Rectal smooth muscle tissue (tissue), 1 donor: ENCODE data around the gene LAMA2.
"Not testable (repeated sequence)": the region's sequence is repeated elsewhere in the genome, so short reads cannot be mapped to it uniquely, and the experiment has no call there.

Experiments used
- H3K27ac ChIP-seq: one replicate; pipeline ENCODE4 v1.7.0; 2013; ENCODE audit warnings: low read depth, low read length, inconsistent platforms
- H3K27me3 ChIP-seq: one replicate; pipeline ENCODE4 v1.7.0; 2013; ENCODE audit warnings: low read length; ENCODE audit not compliant: control insufficient read depth, insufficient read depth
- H3K36me3 ChIP-seq: one replicate; pipeline ENCODE4 v1.7.0; 2013; ENCODE audit warnings: low read length; ENCODE audit not compliant: control insufficient read depth, insufficient read depth
- H3K4me1 ChIP-seq: one replicate; pipeline ENCODE4 v1.7.0; 2013; ENCODE audit warnings: low read length; ENCODE audit not compliant: control insufficient read depth, insufficient read depth
- H3K4me3 ChIP-seq: one replicate; pipeline ENCODE4 v1.7.0; 2013; ENCODE audit warnings: low read length
- H3K9ac ChIP-seq: one replicate; pipeline ENCODE4 v1.7.0; 2013; ENCODE audit warnings: low read length

LAMA2 gene

DNA sequence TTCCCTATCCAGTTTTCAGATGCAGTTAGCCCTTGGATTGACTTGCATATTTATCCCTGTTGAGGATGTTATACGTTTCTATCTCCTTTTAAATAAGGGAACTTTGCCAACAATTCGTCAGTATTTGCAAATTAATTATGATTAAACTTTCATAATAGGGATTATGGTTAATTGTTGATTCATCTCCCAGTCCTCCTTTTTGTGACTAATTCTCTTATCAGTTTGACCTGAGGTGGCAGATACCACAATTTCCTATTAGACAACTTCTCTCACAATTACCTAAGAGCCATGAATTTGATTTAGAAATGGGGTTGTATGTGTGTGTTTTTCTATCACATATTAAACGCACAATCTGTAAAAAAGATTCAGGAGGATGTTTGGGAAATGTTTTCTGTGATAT, 172.9 kb downstream of the LAMA2 start:
- Histone ChIP-seq H3K27me3 (no peaks in the 10 kb centered on the region), H3K9ac (no peak overlapping the region), H3K36me3 (no peaks in the 10 kb centered on the region), H3K4me1 (no peaks in the 10 kb centered on the region), H3K27ac (no peak overlapping the region), H3K4me3 (no peak overlapping the region)

GRCh38 chr6:129059650-129060049, 176.7 kb downstream of the LAMA2 start:
- H3K4me3 ChIP-seq: no peak overlapping the region
- H3K9ac ChIP-seq: no peak overlapping the region
- no peaks in the 10 kb centered on the region for H3K4me1 ChIP-seq
- H3K36me3 ChIP-seq: no peaks in the 10 kb centered on the region
- H3K27me3 ChIP-seq: no peaks in the 10 kb centered on the region
- no peak overlapping the region for H3K27ac ChIP-seq

GRCh38 chr6:129069006-129069405, 186.1 kb downstream of the LAMA2 start:
- no peak overlapping the region for H3K27ac ChIP-seq
- no peak overlapping the region for H3K4me3 ChIP-seq
- no peak overlapping the region for H3K9ac ChIP-seq
- no peaks in the 10 kb centered on the region for H3K27me3 ChIP-seq
- no peaks in the 10 kb centered on the region for H3K4me1 ChIP-seq
- H3K36me3 ChIP-seq: no peaks in the 10 kb centered on the region

DNA sequence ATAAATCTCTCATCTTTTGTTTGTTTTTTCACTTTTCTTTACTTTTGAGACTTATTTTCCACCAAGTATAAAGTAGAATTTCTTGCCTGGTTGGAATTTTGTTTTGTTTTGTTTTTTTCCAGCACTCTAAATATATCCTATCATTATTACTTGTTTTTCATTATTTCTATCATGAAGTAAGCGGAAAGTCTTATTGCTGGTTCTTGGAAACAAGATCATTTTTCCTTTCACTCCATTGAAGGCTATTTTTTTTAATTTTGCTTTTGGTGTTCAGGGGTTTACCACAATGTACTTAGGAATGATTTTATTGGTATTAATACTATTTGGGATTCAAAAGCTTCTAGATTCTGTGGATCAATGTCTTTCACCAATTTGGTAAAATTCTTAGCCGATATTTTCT, 190.1 kb downstream of the LAMA2 start:
- Histone ChIP-seq H3K27ac (no peak overlapping the region), H3K4me3 (no peak overlapping the region), H3K36me3 (no peaks in the 10 kb centered on the region), H3K9ac (no peak overlapping the region), H3K4me1 (no peaks in the 10 kb centered on the region), H3K27me3 (no peaks in the 10 kb centered on the region)

DNA sequence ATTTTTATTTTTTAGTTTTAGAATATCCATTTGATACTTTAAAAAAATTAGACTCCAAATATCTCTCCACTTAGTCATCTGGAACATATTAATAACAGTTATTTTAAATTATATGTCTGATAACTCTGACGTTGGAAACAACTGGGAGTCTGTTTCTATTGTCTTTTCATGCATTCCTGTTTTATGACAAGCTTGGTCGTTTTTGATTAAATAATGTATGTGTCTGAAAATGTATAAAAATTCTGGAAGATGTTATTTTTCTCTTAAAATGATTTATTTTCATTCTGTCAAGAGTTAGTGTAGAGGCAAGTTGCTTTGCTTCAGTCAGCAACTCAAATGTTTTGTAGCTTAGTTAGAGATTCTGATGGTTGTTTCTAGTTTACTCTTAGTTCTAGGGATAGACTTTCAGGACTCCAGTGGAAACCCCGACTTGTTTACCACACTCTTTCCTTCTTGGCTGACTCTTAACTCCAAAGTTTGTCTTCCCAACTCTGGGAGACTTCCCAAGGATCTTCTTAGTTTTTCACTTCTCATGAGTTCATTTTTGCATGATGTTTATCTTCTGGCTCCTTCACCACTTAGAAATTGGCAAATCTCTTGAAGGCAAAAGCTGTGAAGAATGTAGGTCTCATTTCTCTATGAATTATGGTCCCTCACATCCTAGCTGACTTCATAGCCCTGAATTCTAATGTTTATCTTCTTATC, 190.9 kb downstream of the LAMA2 start:
- H3K4me3 ChIP-seq: no peak overlapping the region
- no peaks in the 10 kb centered on the region for H3K36me3 ChIP-seq
- H3K9ac ChIP-seq: no peak overlapping the region
- no peak overlapping the region for H3K27ac ChIP-seq
- H3K4me1 ChIP-seq: no peaks in the 10 kb centered on the region
- no peaks in the 10 kb centered on the region for H3K27me3 ChIP-seq

DNA sequence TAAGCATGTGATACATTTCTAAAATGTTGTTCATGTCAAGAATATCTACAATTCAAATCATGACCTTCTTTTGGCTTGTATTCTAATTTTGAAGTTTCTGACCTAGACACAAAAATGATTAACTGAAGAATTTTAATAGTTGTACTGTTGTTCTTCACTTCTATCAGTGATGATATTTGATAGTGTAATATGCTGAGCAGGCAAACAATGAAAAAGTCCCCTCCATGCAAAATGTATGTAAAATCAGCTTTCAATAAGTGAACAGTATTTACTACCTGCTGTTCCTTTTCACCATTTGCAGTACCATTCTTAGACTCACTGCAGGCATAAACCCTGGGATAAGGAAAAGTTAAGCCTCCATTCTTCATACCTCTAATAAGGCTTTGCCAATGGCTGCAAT, 201.5 kb downstream of the LAMA2 start:
- Histone ChIP-seq H3K27me3 (no peaks in the 10 kb centered on the region), H3K9ac (no peak overlapping the region), H3K4me3 (no peak overlapping the region), H3K36me3 (no peaks in the 10 kb centered on the region), H3K4me1 (no peaks in the 10 kb centered on the region), H3K27ac (no peak overlapping the region)

- H3K36me3 ChIP-seq, H3K9ac ChIP-seq, H3K27ac ChIP-seq, H3K4me1 ChIP-seq, H3K4me3 ChIP-seq, H3K27me3 ChIP-seq: not testable (repeated sequence)
Observed at GRCh38 chr6:129088481-129088880, 205.5 kb downstream of the LAMA2 start.

GRCh38 chr6:129089357-129089756, 206.4 kb downstream of the LAMA2 start:
- no peaks in the 10 kb centered on the region for H3K36me3 ChIP-seq
- no peak overlapping the region for H3K27ac ChIP-seq
- no peak overlapping the region for H3K4me3 ChIP-seq
- H3K27me3 ChIP-seq: no peaks in the 10 kb centered on the region
- H3K9ac ChIP-seq: no peak overlapping the region
- H3K4me1 ChIP-seq: no peaks in the 10 kb centered on the region

GRCh38 chr6:129094147-129094546, 211.2 kb downstream of the LAMA2 start:
- Histone ChIP-seq H3K27ac (no peak overlapping the region), H3K36me3 (no peaks in the 10 kb centered on the region), H3K4me1 (no peaks in the 10 kb centered on the region), H3K4me3 (no peak overlapping the region), H3K9ac (no peak overlapping the region), H3K27me3 (no peaks in the 10 kb centered on the region)

DNA sequence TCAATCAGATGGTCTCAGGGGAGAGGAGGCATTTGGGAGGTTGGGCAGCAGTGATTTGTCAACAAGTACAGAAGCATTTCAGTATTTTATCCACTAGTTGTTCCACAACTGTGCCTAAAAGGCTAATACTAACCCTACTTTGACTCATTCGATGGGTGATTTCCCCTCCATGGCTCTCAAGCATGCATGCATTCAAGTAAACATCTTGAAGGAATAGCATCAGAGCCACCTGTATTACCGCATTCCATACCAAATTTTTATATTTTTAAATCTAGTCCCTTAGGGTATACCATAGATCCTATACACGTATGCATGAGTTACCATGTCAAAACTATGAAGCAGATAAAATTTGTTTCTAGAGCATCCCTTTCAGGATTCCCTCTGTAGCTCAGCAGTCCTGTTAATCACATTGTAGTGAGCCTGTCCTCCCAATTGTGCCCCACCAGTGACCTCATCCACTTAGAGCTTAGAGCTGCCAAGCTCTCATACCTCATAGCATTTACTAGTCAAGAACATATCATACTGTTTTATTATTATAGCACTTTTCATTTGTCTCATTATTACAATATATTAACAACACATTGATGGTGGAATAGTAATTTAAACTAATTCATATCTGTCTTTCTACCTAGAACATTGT, 213.8 kb downstream of the LAMA2 start:
- H3K27me3 ChIP-seq: no peaks in the 10 kb centered on the region
- no peak overlapping the region for H3K9ac ChIP-seq
- H3K4me3 ChIP-seq: no peak overlapping the region
- H3K4me1 ChIP-seq: no peaks in the 10 kb centered on the region
- H3K27ac ChIP-seq: no peak overlapping the region
- H3K36me3 ChIP-seq: no peaks in the 10 kb centered on the region

- Histone ChIP-seq H3K27ac (no peak overlapping the region), H3K4me3 (no peak overlapping the region), H3K36me3 (no peaks in the 10 kb centered on the region), H3K9ac (no peak overlapping the region), H3K27me3 (no peaks in the 10 kb centered on the region), H3K4me1 (no peaks in the 10 kb centered on the region)
Observed at GRCh38 chr6:129098061-129098553, 215.2 kb downstream of the LAMA2 start.

GRCh38 chr6:129099696-129100095, 216.8 kb downstream of the LAMA2 start:
- Histone ChIP-seq H3K4me3 (no peak overlapping the region), H3K27ac (no peak overlapping the region), H3K4me1 (no peaks in the 10 kb centered on the region), H3K9ac (no peak overlapping the region), H3K27me3 (no peaks in the 10 kb centered on the region), H3K36me3 (no peaks in the 10 kb centered on the region)

DNA sequence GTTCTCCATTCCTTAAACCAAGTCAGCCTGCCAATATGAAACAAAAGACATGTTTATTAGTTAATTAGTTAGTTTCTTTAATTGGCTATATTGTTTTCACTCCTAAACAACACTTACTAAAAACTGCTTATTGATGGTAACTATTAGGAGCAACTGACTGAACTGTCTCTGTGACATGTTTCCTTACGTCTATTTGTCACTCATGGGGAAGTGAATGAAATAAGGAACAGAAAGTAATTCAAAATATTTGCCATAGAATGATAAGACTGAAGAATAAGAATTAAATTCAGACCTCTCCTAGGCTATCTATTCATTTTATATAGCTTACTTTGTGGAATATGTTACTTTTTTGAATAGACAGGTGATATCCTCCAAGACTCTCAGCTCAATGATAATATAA, 217.2 kb downstream of the LAMA2 start:
- Histone ChIP-seq H3K4me3 (no peak overlapping the region), H3K27me3 (no peaks in the 10 kb centered on the region), H3K9ac (no peak overlapping the region), H3K4me1 (no peaks in the 10 kb centered on the region), H3K27ac (no peak overlapping the region), H3K36me3 (no peaks in the 10 kb centered on the region)
